Cardiac muscle cell (in vitro differentiated cells and primary cell): ENCODE results near the gene FLAD1. TPM values are rescaled to one million over a fixed set of nuclear protein-coding genes. Genes with fewer than 3 reads are reported as not detected.

Experiments used
- DNase-seq, 2 donors: peaks; one replicate each; pipeline versions ENCODE4 v3.0.0 to v3.0.0-alpha.2; 2010 to 2017; ENCODE audit warnings: low read depth in 1 of 2, low spot score in 1 of 2
- H3K27ac ChIP-seq: fragments of 200-600 bp; sonication (generic); 2 replicates; pipeline ENCODE4 v1.5.1; 2016
- H3K27me3 ChIP-seq: fragments of 200-600 bp; sonication (generic); 2 replicates; pipeline ENCODE4 v1.6.0; 2016; ENCODE audit warnings: control low read depth
- H3K36me3 ChIP-seq: fragments of 200-600 bp; sonication (generic); 2 replicates; pipeline ENCODE4 v1.5.1; 2016; ENCODE audit warnings: control low read depth
- H3K4me1 ChIP-seq: fragments of 200-600 bp; sonication (generic); 2 replicates; pipeline ENCODE4 v1.8.1; 2017; ENCODE audit warnings: low read depth, mild to moderate bottlenecking, mixed run types
- H3K4me3 ChIP-seq: fragments of 200-600 bp; sonication (generic); 2 replicates; pipeline ENCODE4 v1.5.1; 2016; ENCODE audit warnings: mild to moderate bottlenecking
- H3K9me3 ChIP-seq: fragments of 200-600 bp; sonication (generic); 2 replicates; pipeline ENCODE4 v1.5.1; 2017; ENCODE audit warnings: low read depth, mild to moderate bottlenecking, control low read depth
- polyA plus RNA-seq: library from polyadenylated mRNA; unstranded; fragments of >200 nt; fragmentation: Nextera tagmentation; extraction: Ambion mirVana; gene quantifications from 2 replicates; pipeline ENCODE4 v1.2.1, GENCODE V29; 2016
- total RNA-seq: library from RNA; depleted of rRNA; stranded (reverse); fragments of >200 nt; gene quantifications from 2 replicates; pipeline ENCODE4 v1.2.3, GENCODE V29; 2016
- TF ChIP-seq, protein P1 (sequence below): IDR thresholded peaks from 2 replicates; pipeline ENCODE4 v1.5.1; 2012; ENCODE audit warnings: low read depth, mild to moderate bottlenecking, low read length

FLAD1 gene
- total and polyA plus RNA-seq, 2 experiments from 2014 or later = 34.3 to 60.8 TPM

DNA sequence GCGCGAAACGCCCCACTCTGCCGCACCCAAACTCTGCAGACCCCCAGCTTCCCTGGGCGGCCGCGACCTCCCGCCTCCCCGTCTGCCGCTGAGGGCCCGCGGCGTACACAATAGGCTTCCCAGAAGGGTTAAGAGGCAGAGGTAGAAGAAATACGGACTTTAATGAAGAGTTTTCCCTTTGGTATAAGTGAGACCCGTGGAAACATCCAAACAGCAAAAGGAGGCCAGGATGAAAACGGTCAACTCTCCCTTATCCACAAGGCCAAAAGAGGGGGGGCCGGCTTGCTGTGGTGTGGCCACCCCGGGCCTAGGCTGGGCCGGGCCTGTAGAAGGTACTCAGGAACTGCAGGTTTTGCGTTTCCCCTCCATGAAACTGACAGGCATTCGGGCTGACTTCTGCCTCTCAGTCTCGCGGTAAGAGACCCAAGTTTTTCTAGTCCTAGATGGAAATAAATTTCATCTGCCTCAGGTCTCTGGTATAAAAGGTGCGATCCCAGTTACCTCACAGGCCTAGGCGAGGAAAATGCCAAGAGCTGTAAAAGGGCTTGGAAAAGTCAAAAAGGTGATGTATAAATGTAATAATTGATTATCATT is 20.9 kb upstream of the FLAD1 start:
- Histone ChIP-seq H3K4me3 (peak overlapping the region; percentile 79), H3K27me3 (no peaks in the 10 kb centered on the region), H3K9me3 (no peaks in the 10 kb centered on the region), H3K36me3 (peaks cover 9% of the 10 kb centered on the region), H3K27ac (peak overlapping the region; percentile 99), H3K4me1 (peaks cover 12% of the 10 kb centered on the region)
- TF ChIP-seq, protein P1, sequence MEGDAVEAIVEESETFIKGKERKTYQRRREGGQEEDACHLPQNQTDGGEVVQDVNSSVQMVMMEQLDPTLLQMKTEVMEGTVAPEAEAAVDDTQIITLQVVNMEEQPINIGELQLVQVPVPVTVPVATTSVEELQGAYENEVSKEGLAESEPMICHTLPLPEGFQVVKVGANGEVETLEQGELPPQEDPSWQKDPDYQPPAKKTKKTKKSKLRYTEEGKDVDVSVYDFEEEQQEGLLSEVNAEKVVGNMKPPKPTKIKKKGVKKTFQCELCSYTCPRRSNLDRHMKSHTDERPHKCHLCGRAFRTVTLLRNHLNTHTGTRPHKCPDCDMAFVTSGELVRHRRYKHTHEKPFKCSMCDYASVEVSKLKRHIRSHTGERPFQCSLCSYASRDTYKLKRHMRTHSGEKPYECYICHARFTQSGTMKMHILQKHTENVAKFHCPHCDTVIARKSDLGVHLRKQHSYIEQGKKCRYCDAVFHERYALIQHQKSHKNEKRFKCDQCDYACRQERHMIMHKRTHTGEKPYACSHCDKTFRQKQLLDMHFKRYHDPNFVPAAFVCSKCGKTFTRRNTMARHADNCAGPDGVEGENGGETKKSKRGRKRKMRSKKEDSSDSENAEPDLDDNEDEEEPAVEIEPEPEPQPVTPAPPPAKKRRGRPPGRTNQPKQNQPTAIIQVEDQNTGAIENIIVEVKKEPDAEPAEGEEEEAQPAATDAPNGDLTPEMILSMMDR = no peak
- DNase-seq = peak; percentile 32 to 45

DNA sequence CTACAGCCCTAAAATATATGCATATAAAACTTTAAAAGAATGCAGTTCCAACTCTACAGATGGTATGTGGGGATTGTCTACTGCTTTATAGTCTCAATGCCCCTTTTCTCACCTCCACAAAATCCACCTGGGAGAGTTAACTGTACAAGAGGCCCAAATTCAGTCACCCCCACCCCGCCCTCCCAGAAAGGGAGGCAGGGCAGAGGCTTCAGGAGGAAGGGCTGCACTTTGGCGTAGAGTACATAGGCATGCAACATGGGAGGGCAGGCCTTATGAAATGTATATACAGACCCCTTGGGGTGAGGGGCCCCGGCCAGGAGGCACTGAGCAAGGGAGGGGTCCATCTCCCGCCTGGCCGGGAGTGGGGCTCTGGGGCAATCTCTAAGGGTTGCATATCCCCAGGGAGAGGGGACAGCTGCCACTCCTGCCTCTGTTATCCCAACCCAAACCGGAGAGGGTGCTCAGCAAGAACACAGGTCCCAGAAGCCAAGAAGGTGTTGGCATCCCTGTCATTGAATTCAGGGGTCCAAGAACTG is 20.3 kb upstream of the FLAD1 start:
- H3K27ac ChIP-seq = peak overlapping the region; percentile 99

DNA sequence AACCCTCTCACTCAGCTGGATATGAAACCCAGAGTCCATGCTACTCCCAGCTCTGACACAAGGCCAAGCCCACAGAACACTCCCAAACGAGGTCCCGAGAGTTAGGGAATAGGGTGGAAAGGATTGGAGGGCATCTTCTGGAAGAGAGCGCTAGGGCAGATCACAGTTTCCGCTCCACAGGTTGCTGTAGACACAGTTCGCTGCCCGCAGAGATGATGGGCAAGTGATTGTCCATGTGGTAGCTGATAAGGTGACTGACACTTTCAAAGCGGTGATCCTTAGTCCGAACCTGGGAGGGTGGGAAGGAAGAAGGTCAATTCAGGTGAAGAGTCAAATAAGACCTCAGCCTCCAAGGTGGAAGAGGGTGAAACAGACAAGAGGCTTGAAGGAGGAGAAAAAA is 19.5 kb upstream of the FLAD1 start:
- H3K36me3 ChIP-seq = peaks cover 12% of the 10 kb centered on the region
- H3K4me3 ChIP-seq = no peak overlapping the region
- no peaks in the 10 kb centered on the region for H3K27me3 ChIP-seq

More for the DNA sequence above, 20.3 kb upstream of the FLAD1 start:
- TF ChIP-seq, protein P1 = no peak
- Histone ChIP-seq H3K36me3 (peaks cover 12% of the 10 kb centered on the region), H3K4me1 (peaks cover 12% of the 10 kb centered on the region), H3K9me3 (no peaks in the 10 kb centered on the region), H3K4me3 (peak overlapping the region; percentile 79), H3K27me3 (no peaks in the 10 kb centered on the region)
- DNase-seq = no peak

DNA sequence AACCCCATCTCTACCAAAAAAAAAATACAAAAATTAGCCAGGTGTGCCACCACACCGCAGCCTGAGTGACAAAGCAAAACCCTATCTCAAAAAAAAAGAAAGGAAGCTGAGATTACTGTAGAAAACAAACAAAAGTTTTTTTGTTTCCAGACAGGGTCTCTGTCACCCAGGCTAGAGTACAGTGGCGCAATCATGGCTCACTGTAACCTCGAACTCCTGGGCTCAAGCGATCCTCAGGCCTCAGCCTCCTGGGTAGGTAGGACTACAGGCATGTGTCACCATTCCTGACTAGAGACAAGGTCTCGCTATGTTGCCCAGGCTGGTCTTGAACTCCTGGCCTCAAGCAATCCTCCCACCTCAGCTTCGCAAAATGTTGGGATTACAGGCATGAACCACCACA is 18.8 kb upstream of the FLAD1 start:
- no peak for DNase-seq

More for the DNA sequence above, 19.5 kb upstream of the FLAD1 start:
- no peak for DNase-seq
- peaks cover 12% of the 10 kb centered on the region for H3K4me1 ChIP-seq
- TF ChIP-seq, protein P1 = no peak
- peak overlapping the region; percentile 36 for H3K27ac ChIP-seq
- H3K9me3 ChIP-seq = no peaks in the 10 kb centered on the region

DNA sequence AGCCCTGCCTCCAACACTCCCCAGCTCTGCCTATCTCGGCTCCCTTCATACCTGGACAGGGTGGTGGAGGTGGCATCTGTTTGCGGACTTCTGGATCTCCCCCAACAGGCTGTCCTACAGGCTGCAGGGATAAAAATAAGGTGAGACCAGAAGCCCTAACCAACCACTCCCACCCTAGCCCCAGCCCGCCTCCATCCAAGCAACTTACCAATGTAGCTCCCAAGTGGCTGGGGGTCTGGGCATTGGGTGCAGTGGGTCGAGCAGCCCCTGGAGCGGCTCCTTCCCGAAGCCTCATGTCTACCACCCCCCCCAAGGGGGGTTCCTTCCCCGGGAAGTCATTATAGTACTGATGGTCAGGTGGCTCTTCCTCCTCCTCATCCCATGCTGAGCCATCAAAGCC is 17.0 kb upstream of the FLAD1 start:
- Histone ChIP-seq H3K27me3 (no peaks in the 10 kb centered on the region), H3K4me3 (no peak overlapping the region), H3K4me1 (peaks cover 21% of the 10 kb centered on the region), H3K27ac (no peak overlapping the region), H3K36me3 (peaks cover 12% of the 10 kb centered on the region), H3K9me3 (no peaks in the 10 kb centered on the region)
- TF ChIP-seq, protein P1 = no peak
- DNase-seq = no peak

More for the DNA sequence above, 18.8 kb upstream of the FLAD1 start:
- H3K27ac ChIP-seq = peak overlapping the region; percentile 36
- no peaks in the 10 kb centered on the region for H3K27me3 ChIP-seq
- no peak overlapping the region for H3K4me3 ChIP-seq
- peaks cover 12% of the 10 kb centered on the region for H3K36me3 ChIP-seq
- TF ChIP-seq, protein P1 = no peak
- H3K4me1 ChIP-seq = peaks cover 16% of the 10 kb centered on the region
- H3K9me3 ChIP-seq = no peaks in the 10 kb centered on the region
